ENCODE results near the gene PCA3.

Gene PCA3

DNA sequence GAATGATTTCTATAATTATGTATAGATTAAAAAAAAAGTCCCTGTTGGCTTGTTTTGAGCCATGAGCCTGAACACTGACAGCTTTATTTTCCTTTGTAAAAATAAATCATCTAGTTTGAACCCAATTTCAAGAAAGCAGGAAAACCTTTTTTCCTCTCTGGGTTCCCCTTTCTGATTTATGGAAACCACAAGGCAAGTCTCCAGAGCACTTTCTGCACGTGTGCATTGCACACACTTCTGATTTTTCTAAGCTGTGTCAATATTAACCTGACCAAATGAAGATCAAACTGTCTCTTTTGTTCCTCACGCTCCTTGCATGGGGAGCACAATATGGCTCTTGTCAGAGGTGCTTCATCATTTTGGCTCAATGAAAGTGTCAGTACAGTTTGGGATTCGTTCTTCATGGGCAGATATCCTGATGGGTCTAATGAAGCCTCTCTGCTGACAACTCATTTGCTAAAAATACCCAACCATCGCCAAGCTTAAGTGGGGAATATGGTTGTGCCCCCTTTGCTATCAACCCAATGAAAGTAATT lies 39.2 kb upstream of the PCA3 start:
- POLR2A ChIA-PET (ENCODE audit: low non-redundant PET): no interaction called here
- TF ChIP-seq, protein P1, sequence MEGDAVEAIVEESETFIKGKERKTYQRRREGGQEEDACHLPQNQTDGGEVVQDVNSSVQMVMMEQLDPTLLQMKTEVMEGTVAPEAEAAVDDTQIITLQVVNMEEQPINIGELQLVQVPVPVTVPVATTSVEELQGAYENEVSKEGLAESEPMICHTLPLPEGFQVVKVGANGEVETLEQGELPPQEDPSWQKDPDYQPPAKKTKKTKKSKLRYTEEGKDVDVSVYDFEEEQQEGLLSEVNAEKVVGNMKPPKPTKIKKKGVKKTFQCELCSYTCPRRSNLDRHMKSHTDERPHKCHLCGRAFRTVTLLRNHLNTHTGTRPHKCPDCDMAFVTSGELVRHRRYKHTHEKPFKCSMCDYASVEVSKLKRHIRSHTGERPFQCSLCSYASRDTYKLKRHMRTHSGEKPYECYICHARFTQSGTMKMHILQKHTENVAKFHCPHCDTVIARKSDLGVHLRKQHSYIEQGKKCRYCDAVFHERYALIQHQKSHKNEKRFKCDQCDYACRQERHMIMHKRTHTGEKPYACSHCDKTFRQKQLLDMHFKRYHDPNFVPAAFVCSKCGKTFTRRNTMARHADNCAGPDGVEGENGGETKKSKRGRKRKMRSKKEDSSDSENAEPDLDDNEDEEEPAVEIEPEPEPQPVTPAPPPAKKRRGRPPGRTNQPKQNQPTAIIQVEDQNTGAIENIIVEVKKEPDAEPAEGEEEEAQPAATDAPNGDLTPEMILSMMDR (conservative IDR thresholded peaks at IDR 0.05; ENCODE audit: low read depth): no peak
- CTCF ChIA-PET: no interaction called here
- no peak overlapping the region for H3K27ac ChIP-seq
- DNase-seq (ENCODE audit: low spot score): no peak

DNA sequence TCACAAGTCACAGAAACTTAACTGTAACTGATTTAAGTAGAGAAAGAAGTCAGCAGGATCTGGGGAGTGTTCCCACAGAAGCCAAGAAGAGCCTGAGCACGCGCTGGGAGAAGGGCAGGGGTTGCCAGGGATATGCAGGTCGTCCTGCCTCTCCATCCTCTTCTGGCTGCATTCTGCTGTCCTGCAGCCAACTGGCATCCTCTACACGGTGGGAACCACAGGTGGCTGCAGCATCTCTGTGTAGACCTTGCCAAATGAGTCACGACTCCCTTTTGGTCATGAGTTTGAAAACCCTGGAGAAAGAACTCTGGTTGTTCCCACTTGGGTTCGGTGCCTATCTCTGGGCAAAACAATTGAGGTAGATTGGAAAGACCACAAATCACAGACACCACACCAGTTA lies 38.4 kb upstream of the PCA3 start:
- CTCF ChIA-PET: no interaction called here
- no peak for DNase-seq (ENCODE audit: low spot score)
- H3K27ac ChIP-seq: no peak overlapping the region
- POLR2A ChIA-PET (ENCODE audit: low non-redundant PET): no interaction called here
- TF ChIP-seq, protein P1 (conservative IDR thresholded peaks at IDR 0.05; ENCODE audit: low read depth): no peak

DNA sequence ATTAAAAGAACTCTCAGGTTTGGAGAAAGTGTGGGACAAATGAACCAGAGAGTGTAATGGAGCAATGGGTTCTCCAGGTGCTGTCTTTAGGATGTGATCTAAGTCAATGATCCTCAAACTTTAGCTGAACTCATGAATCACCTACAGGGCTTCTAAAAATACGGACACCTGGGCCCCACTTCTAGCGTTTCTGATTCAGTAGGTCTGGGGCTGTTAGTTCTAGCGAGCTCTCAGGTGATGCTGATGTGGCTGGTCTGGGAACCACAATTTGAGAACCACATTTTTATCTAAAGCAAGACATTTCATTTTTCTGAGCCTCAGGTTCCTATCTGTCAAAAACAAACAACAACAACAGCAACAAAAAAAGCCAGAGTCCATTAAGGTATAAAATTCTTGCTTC lies 35.1 kb upstream of the PCA3 start:
- DNase-seq (ENCODE audit: low spot score): no peak
- CTCF ChIA-PET: interaction anchor here (0.5 kb wide), 1 partner anchor 265 kb away, joined by 4 read pairs; no protein-coding TSS in a partner anchor
- H3K27ac ChIP-seq: no peak overlapping the region

DNA sequence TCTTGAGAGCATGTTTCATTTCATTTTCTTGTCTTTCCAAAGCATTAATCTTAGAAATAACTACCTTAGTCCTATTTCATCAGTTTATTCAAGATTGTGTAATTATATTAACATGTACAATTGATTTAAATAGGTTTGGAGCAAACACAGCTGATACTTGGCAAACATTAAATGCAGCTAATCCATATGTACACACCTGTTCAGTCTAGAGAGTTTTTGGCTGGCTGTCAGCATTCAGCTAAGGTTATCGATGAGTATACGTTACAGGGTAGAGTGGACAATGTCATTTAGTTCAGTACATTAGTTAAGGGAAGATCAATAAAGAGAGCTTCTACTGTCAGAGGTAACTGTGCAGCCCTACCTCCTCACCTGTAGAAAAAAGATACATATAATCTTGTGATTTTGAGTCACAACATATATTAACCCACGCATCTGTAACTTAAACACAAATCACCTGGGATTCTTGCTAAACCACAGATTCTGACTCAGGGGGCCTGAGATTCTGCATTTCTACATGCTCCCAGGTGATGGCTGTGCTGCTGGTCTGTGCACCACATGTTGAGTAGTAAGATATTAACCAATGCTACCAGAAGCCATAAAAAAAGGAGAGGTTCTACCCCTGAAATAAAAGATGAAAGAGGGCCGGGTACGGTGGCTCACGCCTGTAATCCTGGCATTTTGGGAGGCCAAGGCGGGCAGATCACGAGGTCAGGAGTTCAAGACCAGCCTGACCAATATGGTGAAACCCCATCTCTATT lies 34.1 kb upstream of the PCA3 start:
- POLR2A ChIA-PET (ENCODE audit: low non-redundant PET): no interaction called here

More for the DNA sequence above, 35.1 kb upstream of the PCA3 start:
- TF ChIP-seq, protein P1 (conservative IDR thresholded peaks at IDR 0.05; ENCODE audit: low read depth): no peak
- POLR2A ChIA-PET (ENCODE audit: low non-redundant PET): no interaction called here

DNA sequence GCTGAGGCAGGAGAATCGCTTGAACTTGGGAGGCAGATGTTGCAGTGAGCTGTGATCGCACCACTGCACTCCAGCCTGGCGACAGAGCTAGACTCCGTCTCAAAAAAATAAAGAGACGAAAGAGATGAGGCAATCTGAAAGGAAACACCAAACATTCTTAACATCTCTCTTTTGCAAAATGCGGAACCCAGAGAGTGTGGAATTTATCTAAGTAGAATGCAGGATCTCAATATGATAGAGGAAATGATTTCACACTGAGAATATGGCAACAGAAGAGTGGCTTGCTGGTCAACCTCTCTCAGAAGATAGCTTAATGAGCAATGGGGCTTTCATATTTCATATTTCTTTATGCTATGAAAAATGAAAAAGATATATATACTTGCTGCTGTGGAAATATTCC lies 33.4 kb upstream of the PCA3 start:
- ChIA-PET POLR2A (ENCODE audit: low non-redundant PET) (no interaction called here), CTCF (no interaction called here)
- DNase-seq (ENCODE audit: low spot score): no peak
- TF ChIP-seq, protein P1 (conservative IDR thresholded peaks at IDR 0.05; ENCODE audit: low read depth): no peak
- H3K27ac ChIP-seq: no peak overlapping the region

More for the DNA sequence above, 34.1 kb upstream of the PCA3 start:
- no peak overlapping the region for H3K27ac ChIP-seq
- CTCF ChIA-PET: no interaction called here
- TF ChIP-seq, protein P1 (conservative IDR thresholded peaks at IDR 0.05; ENCODE audit: low read depth): no peak
- DNase-seq (ENCODE audit: low spot score): no peak

DNA sequence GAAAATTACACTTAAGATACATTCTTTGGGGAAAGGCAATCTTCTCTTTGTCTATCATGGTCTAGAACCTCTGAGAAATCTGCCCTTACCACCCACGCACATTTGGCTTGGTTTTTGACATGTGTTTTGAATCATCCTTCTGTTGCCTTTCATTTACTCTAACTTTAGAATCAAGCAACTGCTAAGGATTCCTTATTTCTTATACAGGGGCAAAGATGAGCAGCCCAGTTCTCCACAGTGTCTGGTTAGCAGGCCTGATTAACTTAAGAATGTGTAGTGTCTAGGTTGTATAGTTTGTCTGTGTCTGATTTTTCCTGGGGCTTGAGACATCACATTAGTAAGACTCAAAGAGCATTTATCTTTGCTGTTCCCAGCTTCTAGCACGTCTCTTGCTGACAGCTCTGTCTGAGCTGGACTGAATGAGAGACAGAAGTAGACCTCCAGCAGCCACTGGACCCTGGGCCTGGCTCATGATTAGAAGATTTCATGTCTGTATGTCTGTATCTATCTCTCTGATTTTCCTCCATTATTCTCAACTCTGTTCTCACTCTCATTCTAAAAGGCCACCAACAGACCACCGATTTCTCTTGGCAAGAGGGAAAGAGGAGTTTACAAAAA lies 31.8 kb upstream of the PCA3 start:
- TF ChIP-seq, protein P1 (conservative IDR thresholded peaks at IDR 0.05; ENCODE audit: low read depth): no peak
- ChIA-PET CTCF (interaction anchor here (0.8 kb wide), 1 partner anchor 1173 kb away, joined by 5 read pairs; no protein-coding TSS in a partner anchor), POLR2A (ENCODE audit: low non-redundant PET) (no interaction called here)
- H3K27ac ChIP-seq: no peak overlapping the region
- no peak for DNase-seq (ENCODE audit: low spot score)

Measured in RWPE1 (cell line).